OCI-LY1 (cell line): ENCODE data around the gene KIF25.

Experiments
- H2AFZ ChIP-seq: fragments of 200-600 bp; sonication (generic), shearing (Covaris generic); 2 replicates; pipeline ENCODE4 v1.6.0; 2014; ENCODE audit warnings: antibody characterized with exemption, mild to moderate bottlenecking, low read length
- H3F3A ChIP-seq: fragments of 200-600 bp; sonication (generic), shearing (Covaris generic); 2 replicates; pipeline ENCODE4 v1.6.0; 2014; ENCODE audit warnings: mild to moderate bottlenecking, antibody characterized with exemption, low read length, moderate library complexity; ENCODE audit not compliant: insufficient read depth
- H3K27ac ChIP-seq: fragments of 200-600 bp; sonication (generic); 2 replicates; pipeline ENCODE4 v1.5.1; 2014; ENCODE audit warnings: low read length, mixed run types, mild to moderate bottlenecking, low read depth; ENCODE audit not compliant: poor library complexity, severe bottlenecking
- H3K27me3 ChIP-seq: fragments of 200-600 bp; sonication (generic); 2 replicates; pipeline ENCODE4 v1.6.0; 2014; ENCODE audit warnings: antibody characterized with exemption, mild to moderate bottlenecking, low read length, moderate library complexity; ENCODE audit not compliant: insufficient read depth
- H3K36me3 ChIP-seq: fragments of 200-600 bp; sonication (generic); 2 replicates; pipeline ENCODE4 v1.6.1; 2014; ENCODE audit warnings: mild to moderate bottlenecking, antibody characterized with exemption, low read length, moderate library complexity, mixed read lengths; ENCODE audit not compliant: insufficient read depth
- H3K4me1 ChIP-seq: fragments of 200-600 bp; sonication (generic); 2 replicates; pipeline ENCODE4 v1.5.1; 2014; ENCODE audit warnings: mild to moderate bottlenecking, low read length, moderate library complexity; ENCODE audit not compliant: insufficient read depth, severe bottlenecking
- H3K4me2 ChIP-seq: fragments of 200-600 bp; sonication (generic), shearing (Covaris generic); 2 replicates; pipeline ENCODE4 v1.6.1; 2014; ENCODE audit warnings: low read length
- H3K4me3 ChIP-seq: fragments of 200-600 bp; sonication (generic); 2 replicates; pipeline ENCODE4 v1.5.1; 2014; ENCODE audit warnings: low read length, low read depth, mild to moderate bottlenecking, mixed read lengths; ENCODE audit not compliant: poor library complexity, severe bottlenecking
- H3K79me2 ChIP-seq: fragments of 200-600 bp; shearing (Covaris generic); 2 replicates; pipeline ENCODE4 v1.6.1; 2016; ENCODE audit warnings: mixed run types, low read length, mixed read lengths; ENCODE audit not compliant: insufficient read depth
- H3K9ac ChIP-seq: fragments of 200-600 bp; sonication (generic), shearing (Covaris generic); 2 replicates; pipeline ENCODE4 v1.6.1; 2014; ENCODE audit warnings: mild to moderate bottlenecking, low read length, mixed read lengths
- H3K9me2 ChIP-seq: fragments of 200-600 bp; sonication (generic), shearing (Covaris generic); 2 replicates; pipeline ENCODE4 v1.6.1; 2014; ENCODE audit warnings: low read depth, mild to moderate bottlenecking, low read length, mixed read lengths
- H3K9me3 ChIP-seq: fragments of 200-600 bp; shearing (Covaris generic); 2 replicates; pipeline ENCODE4 v1.6.1; 2014; ENCODE audit warnings: low read length, mixed read lengths
- H4K20me1 ChIP-seq: fragments of 200-600 bp; sonication (generic), shearing (Covaris generic); 2 replicates; pipeline ENCODE4 v1.6.0; 2016; ENCODE audit warnings: mild to moderate bottlenecking, low read length; ENCODE audit not compliant: insufficient read depth
- CTCF ChIP-seq: fragments of 200-600 bp; sonication (generic), shearing (Covaris generic); IDR thresholded peaks from 2 replicates; pipeline ENCODE4 v1.5.1; 2017; ENCODE audit warnings: mild to moderate bottlenecking, antibody characterized with exemption, low read length, moderate library complexity, mixed read lengths
- EZH2 ChIP-seq: fragments of 200-600 bp; sonication (generic), shearing (Covaris generic); IDR thresholded peaks from 2 replicates; pipeline ENCODE4 v1.8.0; 2017; ENCODE audit warnings: borderline replicate concordance, mixed run types, mild to moderate bottlenecking, antibody characterized with exemption, low read length, moderate library complexity, mixed read lengths

Gene KIF25

GRCh38 chr6:168017629-168018028 is 20.2 kb downstream of the KIF25 start:
- Histone ChIP-seq H4K20me1 (no peaks in the 10 kb centered on the region), H2AFZ (no peak overlapping the region), H3K9ac (no peak overlapping the region), H3K79me2 (no peaks in the 10 kb centered on the region), H3F3A (no peaks in the 10 kb centered on the region), H3K27me3 (no peaks in the 10 kb centered on the region), H3K4me3 (no peak overlapping the region), H3K4me1 (no peaks in the 10 kb centered on the region), H3K36me3 (no peaks in the 10 kb centered on the region), H3K4me2 (no peak overlapping the region), H3K9me2 (no peaks in the 10 kb centered on the region), H3K27ac (no peak overlapping the region), H3K9me3 (no peaks in the 10 kb centered on the region)
- TF ChIP-seq CTCF, result no peak
- no peak for TF ChIP-seq EZH2

- no peaks in the 10 kb centered on the region for H3F3A ChIP-seq
- no peak overlapping the region for H3K4me2 ChIP-seq
- H3K9ac ChIP-seq, result no peak overlapping the region
- no peak overlapping the region for H3K27ac ChIP-seq
- no peak overlapping the region for H3K4me3 ChIP-seq
- no peaks in the 10 kb centered on the region for H3K36me3 ChIP-seq
- H3K9me3 ChIP-seq, result no peaks in the 10 kb centered on the region
- no peak for TF ChIP-seq EZH2
- no peak for TF ChIP-seq CTCF
- H4K20me1 ChIP-seq, result no peaks in the 10 kb centered on the region
- no peaks in the 10 kb centered on the region for H3K27me3 ChIP-seq
- no peaks in the 10 kb centered on the region for H3K79me2 ChIP-seq
- no peaks in the 10 kb centered on the region for H3K4me1 ChIP-seq
- no peak overlapping the region for H2AFZ ChIP-seq
- H3K9me2 ChIP-seq, result no peaks in the 10 kb centered on the region
Observed at GRCh38 chr6:168018664-168019063, 21.2 kb downstream of the KIF25 start.

- no peaks in the 10 kb centered on the region for H3K4me1 ChIP-seq
- no peak overlapping the region for H3K27ac ChIP-seq
- no peaks in the 10 kb centered on the region for H3K36me3 ChIP-seq
- no peaks in the 10 kb centered on the region for H3F3A ChIP-seq
- no peaks in the 10 kb centered on the region for H3K79me2 ChIP-seq
- no peak overlapping the region for H3K9ac ChIP-seq
- H3K27me3 ChIP-seq, result no peaks in the 10 kb centered on the region
- no peaks in the 10 kb centered on the region for H3K9me3 ChIP-seq
- H3K9me2 ChIP-seq, result no peaks in the 10 kb centered on the region
- no peak overlapping the region for H2AFZ ChIP-seq
- TF ChIP-seq CTCF, result no peak
- no peak for TF ChIP-seq EZH2
- H3K4me2 ChIP-seq, result no peak overlapping the region
- no peak overlapping the region for H3K4me3 ChIP-seq
- H4K20me1 ChIP-seq, result no peaks in the 10 kb centered on the region
Observed at GRCh38 chr6:168020242-168020641, 22.8 kb downstream of the KIF25 start.
